ENCODE data around the gene MTHFR.

MTHFR gene

DNA sequence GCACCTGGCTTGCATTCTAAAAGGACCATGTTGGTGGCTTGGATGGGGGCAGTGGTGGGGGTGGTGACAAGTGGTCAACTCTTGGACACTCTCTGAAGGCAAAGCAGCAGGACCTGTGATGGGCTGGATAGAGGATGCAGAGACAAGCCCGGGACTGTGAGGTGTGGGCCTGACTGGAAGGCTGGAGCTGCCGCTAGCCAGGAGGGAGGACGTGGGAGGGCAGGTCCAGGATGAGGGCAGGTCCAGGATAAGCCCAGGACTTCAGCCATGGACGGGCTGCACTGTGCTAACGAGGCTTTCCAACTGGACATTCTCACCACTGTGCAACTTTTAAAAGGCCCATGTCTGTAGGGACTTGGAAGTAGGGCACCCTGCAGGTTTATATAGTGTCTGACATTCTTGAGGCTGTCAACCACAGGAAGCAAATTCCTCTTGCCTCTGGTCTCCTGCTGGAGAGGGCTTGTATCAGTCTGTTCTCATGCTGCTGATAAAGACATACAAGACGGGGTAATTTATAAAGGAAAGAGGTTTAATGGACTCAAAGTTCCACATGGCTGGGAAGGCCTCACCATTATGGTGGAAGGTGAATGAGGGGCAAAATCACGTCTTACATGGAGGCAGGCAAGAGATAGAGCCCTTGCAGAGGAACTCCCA is 52.1 kb downstream of the MTHFR start:
- no peak overlapping the region for H3K27ac ChIP-seq (ENCODE audit: low read length)
- no peak overlapping the region for H3K4me3 ChIP-seq (ENCODE audit: low read length)
- 0 out of 2 replicates have a peak, but pooled peaks cover 3% of the 10 kb centered on the region for H3K4me1 ChIP-seq (ENCODE audit: insufficient read depth, low read length)
- H3K9me3 ChIP-seq (ENCODE audit: insufficient read depth, low read depth, low read length), result no peaks in the 10 kb centered on the region
- H3K27me3 ChIP-seq (ENCODE audit: insufficient read depth, low read length), result no peaks in the 10 kb centered on the region
- peaks cover 23% of the 10 kb centered on the region for H3K36me3 ChIP-seq (ENCODE audit: insufficient read depth, low read depth, low read length)
- no peak overlapping the region for H3K9ac ChIP-seq (ENCODE audit: low read depth, low read length)

DNA sequence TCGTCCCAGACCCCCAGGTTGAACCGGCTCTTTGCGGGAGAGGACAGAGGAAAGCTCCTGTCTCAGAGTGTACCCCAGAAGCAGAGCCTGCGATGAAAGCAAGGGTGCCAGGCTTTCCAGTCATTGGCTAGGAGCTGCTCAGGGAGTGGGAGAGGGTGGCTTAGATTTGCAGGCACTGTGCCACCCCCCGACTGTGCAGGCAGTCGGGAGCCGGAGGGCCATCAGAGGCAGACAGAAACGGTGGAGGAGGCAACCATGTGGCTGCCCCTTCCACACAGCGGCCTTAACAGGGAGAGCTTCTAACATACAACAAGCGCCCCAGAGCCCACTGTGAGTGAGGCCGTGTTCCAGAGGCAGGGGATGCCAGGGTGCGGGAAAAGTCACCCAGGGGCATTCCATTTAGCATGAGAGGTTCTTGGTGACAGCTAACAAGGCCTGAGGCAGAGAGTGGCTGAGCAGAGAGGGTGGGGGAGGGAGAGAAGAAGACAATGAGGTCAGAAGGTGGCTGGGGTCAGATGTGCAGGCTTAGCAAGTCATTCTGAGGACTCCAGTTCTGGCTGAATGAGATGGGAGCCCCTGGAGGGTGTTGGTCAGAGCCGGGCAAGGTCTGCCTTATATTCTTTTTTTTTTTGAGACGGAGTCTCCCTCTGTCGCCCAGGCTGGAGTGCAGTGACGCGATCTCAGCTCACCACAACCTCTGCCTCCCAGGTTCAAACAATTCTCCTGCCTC is 53.2 kb downstream of the MTHFR start:
- Histone ChIP-seq H3K27ac (ENCODE audit: low read length) (no peak overlapping the region), H3K9ac (ENCODE audit: low read depth, low read length) (no peak overlapping the region), H3K27me3 (ENCODE audit: insufficient read depth, low read length) (no peaks in the 10 kb centered on the region), H3K36me3 (ENCODE audit: insufficient read depth, low read depth, low read length) (peaks cover 30% of the 10 kb centered on the region), H3K9me3 (ENCODE audit: insufficient read depth, low read depth, low read length) (no peaks in the 10 kb centered on the region), H3K4me1 (ENCODE audit: insufficient read depth, low read length) (0 out of 2 replicates have a peak, but pooled peaks cover 3% of the 10 kb centered on the region), H3K4me3 (ENCODE audit: low read length) (no peak overlapping the region)

DNA sequence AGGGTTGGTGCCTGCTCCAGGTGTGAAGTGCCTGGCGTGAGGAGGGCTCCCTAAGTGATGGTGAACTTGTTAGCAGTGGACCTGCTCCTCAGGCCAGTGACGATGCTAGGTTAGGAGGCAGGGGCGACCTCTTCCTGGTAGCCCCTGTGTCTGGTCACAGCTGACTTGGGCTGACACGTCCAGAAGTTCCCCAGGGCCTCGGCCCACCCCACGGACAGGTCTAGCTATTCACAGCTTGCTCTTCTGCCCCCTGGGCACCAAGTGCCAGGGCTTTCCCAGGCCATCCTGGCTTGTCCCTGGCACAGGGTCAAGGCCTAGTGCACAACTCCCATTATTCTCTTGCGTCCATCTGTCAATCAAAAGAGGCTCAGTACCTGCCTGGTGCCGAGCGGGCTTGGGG is 54.7 kb downstream of the MTHFR start:
- Histone ChIP-seq H3K27ac (ENCODE audit: low read length) (no peak overlapping the region), H3K9me3 (ENCODE audit: insufficient read depth, low read depth, low read length) (no peaks in the 10 kb centered on the region), H3K27me3 (ENCODE audit: insufficient read depth, low read length) (no peaks in the 10 kb centered on the region), H3K9ac (ENCODE audit: low read depth, low read length) (no peak overlapping the region), H3K36me3 (ENCODE audit: insufficient read depth, low read depth, low read length) (peaks cover 35% of the 10 kb centered on the region), H3K4me1 (ENCODE audit: insufficient read depth, low read length) (0 out of 2 replicates have a peak, but pooled peaks cover 3% of the 10 kb centered on the region), H3K4me3 (ENCODE audit: low read length) (no peak overlapping the region)

DNA sequence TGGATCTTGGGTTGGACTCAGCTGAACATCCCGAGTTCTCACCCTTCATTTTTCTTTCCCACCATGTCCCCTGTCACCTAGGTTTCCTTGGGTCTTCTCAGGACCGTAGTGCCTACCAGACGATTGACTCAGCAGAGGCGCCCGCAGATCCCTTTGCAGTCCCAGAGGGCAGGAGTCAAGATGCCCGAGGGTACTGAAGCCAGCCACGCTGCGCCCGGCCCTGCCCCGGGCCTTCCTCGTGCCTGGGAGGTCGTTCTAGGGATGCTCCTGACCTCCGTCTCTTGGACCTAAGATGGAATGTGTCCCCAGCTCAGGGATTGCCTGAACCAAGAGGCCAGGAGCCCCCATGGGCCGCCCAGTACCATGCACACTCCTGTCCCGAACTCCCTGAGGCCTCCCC is 55.8 kb downstream of the MTHFR start:
- H3K9me3 ChIP-seq (ENCODE audit: insufficient read depth, low read depth, low read length), result no peaks in the 10 kb centered on the region
- H3K27me3 ChIP-seq (ENCODE audit: insufficient read depth, low read length), result no peaks in the 10 kb centered on the region
- no peak overlapping the region for H3K4me3 ChIP-seq (ENCODE audit: low read length)
- no peak overlapping the region for H3K9ac ChIP-seq (ENCODE audit: low read depth, low read length)
- peaks cover 39% of the 10 kb centered on the region for H3K36me3 ChIP-seq (ENCODE audit: insufficient read depth, low read depth, low read length)
- no peak overlapping the region for H3K27ac ChIP-seq (ENCODE audit: low read length)
- H3K4me1 ChIP-seq (ENCODE audit: insufficient read depth, low read length), result 0 out of 2 replicates have a peak, but pooled peaks cover 3% of the 10 kb centered on the region

DNA sequence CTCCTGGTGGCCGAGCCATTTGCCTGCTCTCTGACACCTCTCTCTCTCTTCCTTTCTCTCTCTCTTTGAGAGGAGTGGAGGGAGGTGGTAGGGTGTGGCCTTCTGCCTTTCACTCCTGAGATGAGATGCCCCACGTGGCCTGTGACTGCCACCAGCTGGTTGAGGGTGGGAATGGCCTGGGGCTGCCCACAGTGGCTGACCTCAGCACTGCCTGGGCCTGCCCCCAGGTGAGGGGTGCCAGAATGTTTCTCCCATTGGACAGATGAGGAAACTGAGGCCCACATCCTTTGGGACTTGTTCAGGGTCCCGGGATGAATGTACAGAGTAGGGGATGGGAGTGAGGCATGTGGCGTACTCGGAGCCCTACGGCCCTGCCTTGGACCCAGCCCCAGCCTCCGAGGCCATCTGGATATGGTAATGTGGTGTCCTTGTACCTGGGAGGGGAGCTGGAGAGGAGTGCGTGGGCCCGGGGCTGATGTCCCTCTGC is 56.5 kb downstream of the MTHFR start:
- H3K9ac ChIP-seq (ENCODE audit: low read depth, low read length), result no peak overlapping the region

DNA sequence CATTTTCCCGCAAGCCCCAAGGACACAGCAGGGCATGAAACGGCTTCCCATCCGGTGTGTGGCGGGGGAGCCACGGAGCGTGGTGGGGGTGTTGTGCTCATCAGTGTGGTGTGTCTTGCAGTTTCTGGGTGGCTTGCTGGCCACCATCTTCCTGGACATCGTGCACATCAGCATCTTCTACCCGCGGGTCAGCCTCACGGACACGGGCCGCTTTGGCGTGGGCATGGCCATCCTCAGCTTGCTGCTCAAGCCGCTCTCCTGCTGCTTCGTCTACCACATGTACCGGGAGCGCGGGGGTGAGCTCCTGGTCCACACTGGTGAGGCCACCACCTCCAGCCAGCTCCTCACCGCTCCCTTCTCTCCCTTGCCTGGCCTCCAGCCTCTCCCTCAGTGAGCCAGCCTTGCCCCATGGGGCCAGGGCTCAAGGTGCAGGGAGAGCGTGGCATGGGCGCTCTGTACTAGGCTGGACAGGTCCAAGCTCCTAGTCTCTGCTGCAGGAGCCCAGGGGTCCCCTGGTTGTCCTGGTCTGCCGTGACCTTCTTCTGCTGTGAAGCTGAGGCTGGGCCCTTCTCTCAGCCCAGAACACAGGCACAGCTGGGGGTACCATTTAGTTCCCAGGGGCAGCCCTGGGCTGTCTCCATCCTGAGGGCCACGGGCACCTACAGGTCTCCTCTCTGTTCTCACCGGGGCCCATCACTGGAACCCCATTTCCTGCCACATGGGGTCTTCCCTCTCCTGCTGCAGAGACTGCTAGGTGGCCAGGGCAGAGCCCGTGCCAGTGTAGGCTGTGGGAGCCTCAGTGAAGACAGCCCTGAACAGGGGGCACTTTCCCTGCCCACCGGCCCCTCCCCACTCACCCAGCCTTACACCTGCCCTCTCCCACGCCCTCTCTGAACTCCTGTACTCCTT is 57.2 kb downstream of the MTHFR start:
- Histone ChIP-seq H3K9me3 (ENCODE audit: insufficient read depth, low read depth, low read length) (no peaks in the 10 kb centered on the region), H3K27ac (ENCODE audit: low read length) (no peak overlapping the region), H3K36me3 (ENCODE audit: insufficient read depth, low read depth, low read length) (peaks cover 39% of the 10 kb centered on the region), H3K4me3 (ENCODE audit: low read length) (no peak overlapping the region), H3K9ac (ENCODE audit: low read depth, low read length) (no peak overlapping the region), H3K27me3 (ENCODE audit: insufficient read depth, low read length) (no peaks in the 10 kb centered on the region), H3K4me1 (ENCODE audit: insufficient read depth, low read length) (0 out of 2 replicates have a peak, but pooled peaks cover 3% of the 10 kb centered on the region)

More for the DNA sequence above, 56.5 kb downstream of the MTHFR start:
- H3K4me3 ChIP-seq (ENCODE audit: low read length), result no peak overlapping the region
- 0 out of 2 replicates have a peak, but pooled peaks cover 3% of the 10 kb centered on the region for H3K4me1 ChIP-seq (ENCODE audit: insufficient read depth, low read length)
- peaks cover 39% of the 10 kb centered on the region for H3K36me3 ChIP-seq (ENCODE audit: insufficient read depth, low read depth, low read length)
- no peak overlapping the region for H3K27ac ChIP-seq (ENCODE audit: low read length)
- no peaks in the 10 kb centered on the region for H3K9me3 ChIP-seq (ENCODE audit: insufficient read depth, low read depth, low read length)
- no peaks in the 10 kb centered on the region for H3K27me3 ChIP-seq (ENCODE audit: insufficient read depth, low read length)

DNA sequence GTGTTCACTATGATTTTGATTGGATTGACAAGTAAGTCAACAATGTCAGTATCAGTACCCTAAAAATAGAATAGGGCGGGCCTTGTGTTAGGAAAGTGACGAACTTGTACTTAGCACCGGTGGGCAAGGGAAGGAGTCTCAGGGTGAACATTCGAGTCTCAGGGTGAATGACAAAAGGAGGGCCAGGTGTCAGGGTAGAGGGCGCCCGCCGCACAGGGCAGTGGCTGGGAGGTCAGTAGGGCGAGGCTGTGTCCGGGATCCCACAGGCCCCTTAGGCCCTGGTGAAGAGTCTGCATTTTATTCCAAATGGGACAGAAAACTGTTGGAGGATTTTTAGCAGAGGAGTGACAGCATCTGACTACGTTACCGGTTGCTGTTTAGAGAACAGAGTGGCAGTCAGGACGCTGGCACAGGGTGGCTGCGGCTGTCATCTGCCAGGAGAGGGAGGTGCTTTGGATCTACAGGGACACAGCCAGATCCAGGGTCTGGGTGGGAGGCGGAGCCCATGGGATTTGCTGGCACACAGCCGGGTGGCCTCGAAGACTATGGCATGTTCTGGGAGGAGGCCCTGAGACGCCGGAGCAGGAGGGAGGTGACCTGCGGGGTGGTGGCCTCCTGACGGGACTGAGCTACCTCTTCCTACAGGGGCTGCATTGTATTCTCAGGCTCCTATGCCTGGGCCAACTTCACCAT is 58.8 kb downstream of the MTHFR start:
- Histone ChIP-seq H3K27ac (ENCODE audit: low read length) (no peak overlapping the region), H3K4me1 (ENCODE audit: insufficient read depth, low read length) (no peaks in the 10 kb centered on the region), H3K36me3 (ENCODE audit: insufficient read depth, low read depth, low read length) (peaks cover 39% of the 10 kb centered on the region), H3K9ac (ENCODE audit: low read depth, low read length) (no peak overlapping the region), H3K4me3 (ENCODE audit: low read length) (no peak overlapping the region), H3K9me3 (ENCODE audit: insufficient read depth, low read depth, low read length) (no peaks in the 10 kb centered on the region), H3K27me3 (ENCODE audit: insufficient read depth, low read length) (no peaks in the 10 kb centered on the region)

DNA sequence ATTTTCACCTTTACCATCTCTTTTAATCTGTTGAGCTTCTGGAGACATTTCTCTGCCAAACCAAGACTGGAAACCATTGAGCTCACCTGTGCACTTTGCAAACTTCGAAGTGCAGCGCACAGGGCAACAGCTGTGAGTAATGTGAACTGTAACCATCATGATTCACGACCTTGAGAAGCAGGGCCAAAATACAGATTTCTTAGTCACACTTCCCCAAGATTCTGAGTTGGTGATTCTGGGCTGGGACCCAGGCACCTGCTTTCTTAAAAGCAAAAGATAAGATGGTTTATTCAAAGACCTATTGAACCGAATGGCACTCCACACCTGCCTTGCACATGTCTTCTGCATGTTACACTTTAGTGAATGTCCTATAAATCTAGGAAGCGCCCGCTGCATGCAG is 59.7 kb downstream of the MTHFR start:
- Histone ChIP-seq H3K9me3 (ENCODE audit: insufficient read depth, low read depth, low read length) (no peaks in the 10 kb centered on the region), H3K27ac (ENCODE audit: low read length) (no peak overlapping the region), H3K4me1 (ENCODE audit: insufficient read depth, low read length) (no peaks in the 10 kb centered on the region), H3K4me3 (ENCODE audit: low read length) (no peak overlapping the region), H3K36me3 (ENCODE audit: insufficient read depth, low read depth, low read length) (peaks cover 39% of the 10 kb centered on the region), H3K9ac (ENCODE audit: low read depth, low read length) (no peak overlapping the region), H3K27me3 (ENCODE audit: insufficient read depth, low read length) (no peaks in the 10 kb centered on the region)

DNA sequence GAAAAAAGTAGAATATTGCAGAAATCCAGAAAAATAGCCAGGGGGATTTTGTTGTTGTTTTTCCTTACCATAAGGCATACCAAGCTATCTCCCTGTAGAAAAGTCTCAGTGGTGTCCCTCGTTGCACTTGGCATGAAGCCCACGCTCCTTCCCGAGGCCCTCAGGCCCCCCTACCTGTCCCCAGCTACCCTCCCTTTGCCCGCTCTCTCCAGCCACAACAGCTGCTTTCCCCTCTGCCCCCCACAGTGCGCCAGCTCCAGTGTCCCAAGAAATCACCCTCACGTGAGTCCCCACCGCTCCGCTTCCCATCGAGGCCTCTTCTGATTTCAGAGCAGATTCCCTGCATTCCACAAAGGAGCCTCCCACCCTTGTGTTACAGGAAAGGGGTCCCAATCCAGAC is 61.5 kb downstream of the MTHFR start:
- Histone ChIP-seq H3K27me3 (ENCODE audit: insufficient read depth, low read length) (no peaks in the 10 kb centered on the region), H3K36me3 (ENCODE audit: insufficient read depth, low read depth, low read length) (peaks cover 22% of the 10 kb centered on the region), H3K4me1 (ENCODE audit: insufficient read depth, low read length) (no peaks in the 10 kb centered on the region), H3K27ac (ENCODE audit: low read length) (no peak overlapping the region), H3K4me3 (ENCODE audit: low read length) (no peak overlapping the region), H3K9ac (ENCODE audit: low read depth, low read length) (no peak overlapping the region), H3K9me3 (ENCODE audit: insufficient read depth, low read depth, low read length) (no peaks in the 10 kb centered on the region)

DNA sequence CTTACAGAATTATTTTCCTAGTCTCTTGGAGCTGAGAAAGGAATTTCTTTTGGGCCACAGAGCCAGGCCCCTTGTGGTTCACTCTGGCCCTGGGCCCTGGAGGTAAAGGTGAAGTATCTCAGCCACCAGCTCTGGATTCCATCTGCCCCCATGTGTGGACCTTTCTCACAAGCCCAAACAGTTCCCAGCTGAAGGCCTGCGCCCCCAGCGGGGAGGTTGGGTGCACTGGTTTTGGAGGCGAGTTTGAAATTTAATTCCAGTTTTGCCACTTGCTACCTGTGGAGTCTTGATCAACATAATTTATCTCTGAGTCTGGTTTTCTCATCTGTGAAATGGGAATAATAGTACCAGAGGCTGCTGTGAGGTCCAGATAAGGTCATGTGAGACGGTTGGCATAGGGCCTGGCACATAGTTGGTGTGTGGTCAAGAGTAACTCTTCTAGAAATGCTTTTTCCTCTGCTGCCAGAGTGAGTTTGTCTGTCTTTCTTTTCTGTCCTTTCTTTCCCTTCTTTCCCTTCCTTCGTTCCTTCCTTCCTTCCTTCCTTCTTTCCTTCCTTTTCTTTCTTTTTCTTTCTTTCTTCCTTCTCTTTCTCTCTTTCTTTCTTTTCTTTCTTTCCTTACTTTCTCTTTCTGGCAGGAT is 63.7 kb downstream of the MTHFR start:
- H3K27ac ChIP-seq (ENCODE audit: low read length), result no peak overlapping the region
- peaks cover 14% of the 10 kb centered on the region for H3K36me3 ChIP-seq (ENCODE audit: insufficient read depth, low read depth, low read length)
- H3K27me3 ChIP-seq (ENCODE audit: insufficient read depth, low read length), result no peaks in the 10 kb centered on the region
- H3K4me1 ChIP-seq (ENCODE audit: insufficient read depth, low read length), result peaks cover 9% of the 10 kb centered on the region
- H3K4me3 ChIP-seq (ENCODE audit: low read length), result no peak overlapping the region
- H3K9ac ChIP-seq (ENCODE audit: low read depth, low read length), result no peak overlapping the region
- no peaks in the 10 kb centered on the region for H3K9me3 ChIP-seq (ENCODE audit: insufficient read depth, low read depth, low read length)

DNA sequence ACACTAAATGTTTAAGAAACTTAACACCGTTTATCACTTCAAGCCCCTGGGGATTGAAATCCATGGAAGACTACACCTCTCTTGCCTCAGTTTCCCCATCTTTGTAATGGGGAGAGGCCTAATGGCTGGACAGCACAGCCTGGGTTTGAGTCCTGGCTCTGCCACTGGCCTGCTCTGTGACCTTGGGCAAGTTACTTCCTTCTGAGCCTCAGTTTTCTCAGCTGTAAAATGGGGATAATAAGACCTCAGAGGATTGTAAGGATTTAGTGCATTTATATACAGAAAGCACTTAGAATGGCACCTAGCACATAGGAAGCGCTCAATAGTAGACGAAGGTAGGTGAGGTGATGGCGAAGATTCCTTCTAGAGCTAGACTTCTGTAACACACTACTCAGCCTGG is 64.3 kb downstream of the MTHFR start:
- H3K9me3 ChIP-seq (ENCODE audit: insufficient read depth, low read depth, low read length), result no peaks in the 10 kb centered on the region
- peaks cover 13% of the 10 kb centered on the region for H3K36me3 ChIP-seq (ENCODE audit: insufficient read depth, low read depth, low read length)
- H3K4me1 ChIP-seq (ENCODE audit: insufficient read depth, low read length), result peaks cover 11% of the 10 kb centered on the region
- H3K9ac ChIP-seq (ENCODE audit: low read depth, low read length), result no peak overlapping the region
- no peak overlapping the region for H3K4me3 ChIP-seq (ENCODE audit: low read length)
- no peaks in the 10 kb centered on the region for H3K27me3 ChIP-seq (ENCODE audit: insufficient read depth, low read length)
- H3K27ac ChIP-seq (ENCODE audit: low read length), result no peak overlapping the region

Data from iPS-20b (cell line).